OCI-LY7 (cell line): ENCODE data around the gene SORCS1. TPM values are rescaled to one million over a fixed set of nuclear protein-coding genes. Genes with fewer than 3 reads are reported as not detected.

ENCODE experiments used
- BruUV-seq: library from RNA; stranded (reverse); fragments of 400-500 nt; replicated peaks from 2 replicates; lab custom pipeline; 2021; lab: Mats Ljungman, UMichigan
- CTCF ChIA-PET: fragments of 300-600 bp; sonication (Branson Sonifier 250); formaldehyde crosslinking; loops from one replicate; lab custom pipeline; 2022; ENCODE audit warnings: antibody characterized with exemption; ENCODE audit not compliant: unreplicated experiment; lab: Charles Lee
- POLR2A ChIA-PET: fragments of 300-600 bp; sonication (Branson Sonifier 250); formaldehyde crosslinking; loops from one replicate; lab custom pipeline; 2022; ENCODE audit warnings: antibody characterized with exemption; lab: Charles Lee
- DNase-seq: peaks from one replicate; pipeline ENCODE4 v3.0.0-alpha.2; 2015; ENCODE audit warnings: low spot score
- H2AFZ ChIP-seq: fragments of 200-600 bp; sonication (generic), shearing (Covaris generic); 2 replicates; pipeline ENCODE4 v1.6.1; 2014; ENCODE audit warnings: mild to moderate bottlenecking, antibody characterized with exemption, low read length, moderate library complexity
- H3K27ac ChIP-seq: fragments of 200-600 bp; sonication (generic); 2 replicates; pipeline ENCODE4 v1.5.1; 2014; ENCODE audit warnings: mixed run types, low read depth, mild to moderate bottlenecking, moderate library complexity, low read length, inconsistent platforms; ENCODE audit not compliant: poor library complexity, severe bottlenecking
- H3K36me3 ChIP-seq: fragments of 200-600 bp; sonication (generic); 2 replicates; pipeline ENCODE4 v1.6.1; 2014; ENCODE audit warnings: mild to moderate bottlenecking, antibody characterized with exemption, low read length, moderate library complexity, mixed read lengths; ENCODE audit not compliant: insufficient read depth
- H3K4me1 ChIP-seq: fragments of 200-600 bp; sonication (generic); 2 replicates; pipeline ENCODE4 v1.5.1; 2014; ENCODE audit warnings: mild to moderate bottlenecking, low read length; ENCODE audit not compliant: insufficient read depth, poor library complexity, severe bottlenecking
- H3K4me2 ChIP-seq: fragments of 200-600 bp; sonication (generic); 2 replicates; pipeline ENCODE4 v1.6.1; 2014; ENCODE audit warnings: mild to moderate bottlenecking, low read length
- H3K4me3 ChIP-seq: fragments of 200-600 bp; sonication (generic); 2 replicates; pipeline ENCODE4 v1.5.1; 2014; ENCODE audit warnings: mild to moderate bottlenecking, low read depth, low read length; ENCODE audit not compliant: poor library complexity, severe bottlenecking
- H3K79me2 ChIP-seq: fragments of 200-600 bp; sonication (generic); 2 replicates; pipeline ENCODE4 v1.6.1; 2016; ENCODE audit warnings: low read depth, mild to moderate bottlenecking, low read length, moderate library complexity, mixed read lengths; ENCODE audit not compliant: insufficient read depth
- H3K9me2 ChIP-seq: fragments of 200-600 bp; sonication (generic); 2 replicates; pipeline ENCODE4 v1.6.1; 2016; ENCODE audit warnings: mild to moderate bottlenecking, low read length, mixed read lengths; ENCODE audit not compliant: insufficient read depth
- H3K9me3 ChIP-seq: fragments of 200-600 bp; sonication (generic); 2 replicates; pipeline ENCODE4 v1.6.1; 2014; ENCODE audit warnings: mild to moderate bottlenecking, mixed run types, low read length, mixed read lengths
- H4K20me1 ChIP-seq: fragments of 200-600 bp; sonication (generic); 2 replicates; pipeline ENCODE4 v1.6.1; 2014; ENCODE audit warnings: mild to moderate bottlenecking, antibody characterized with exemption, low read length, moderate library complexity, mixed read lengths; ENCODE audit not compliant: insufficient read depth
- CTCF ChIP-seq: fragments of 200-600 bp; sonication (generic); conservative IDR thresholded peaks from 2 replicates; pipeline ENCODE4 v1.5.1; 2014; ENCODE audit warnings: mild to moderate bottlenecking, antibody characterized with exemption, low read length, moderate library complexity, mixed read lengths
- EZH2phosphoT487 ChIP-seq: fragments of 200-600 bp; sonication (generic); IDR thresholded peaks from 2 replicates; pipeline ENCODE4 v1.6.1; 2018; ENCODE audit warnings: low read depth, borderline replicate concordance, mild to moderate bottlenecking, mixed run types, antibody characterized with exemption, low read length, moderate library complexity, mixed read lengths
- intact Hi-C: fragments of 100-400 bp; cut with micrococcal nuclease; formaldehyde crosslinking; loops from one replicate; pipeline ENCODE4 v1.10.0; 2022; ENCODE audit not compliant: unreplicated experiment
- total RNA-seq, 2 experiments: library from RNA; depleted of rRNA in 1 of 2; stranded (reverse); fragments of >200 nt in 1 of 2; shearing (Covaris generic) in 1 of 2; gene quantifications; 2 replicates each; pipeline ENCODE4 v1.2.3, GENCODE V29; 2014 to 2022

Gene SORCS1
- total RNA-seq, 2 experiments from 2014 or later, result not detected

DNA sequence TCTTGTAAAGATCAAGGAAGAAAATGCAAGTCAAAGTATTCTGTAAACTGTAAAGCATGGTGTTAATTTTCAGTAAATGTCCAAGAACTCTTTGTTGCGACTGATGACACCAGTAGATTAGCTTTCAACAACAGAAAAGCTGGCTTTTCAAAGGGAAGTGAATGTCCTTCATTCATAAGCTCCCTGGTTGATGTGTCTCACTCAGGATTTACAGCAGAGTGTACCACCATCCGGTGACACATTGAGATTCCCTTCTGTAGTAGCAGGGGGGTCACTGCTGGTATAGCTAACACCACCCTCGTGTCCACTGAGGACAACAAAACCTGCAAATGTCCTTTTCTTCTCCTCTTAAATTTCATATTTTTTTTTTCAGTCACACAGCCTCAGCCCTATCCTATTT is 253.4 kb downstream of the SORCS1 start:
- Histone ChIP-seq H4K20me1 (no peaks in the 10 kb centered on the region), H3K4me1 (no peaks in the 10 kb centered on the region), H3K79me2 (no peaks in the 10 kb centered on the region), H3K9me3 (no peaks in the 10 kb centered on the region), H3K4me2 (no peak overlapping the region), H3K4me3 (no peak overlapping the region), H3K27ac (no peak overlapping the region), H2AFZ (no peak overlapping the region), H3K9me2 (no peaks in the 10 kb centered on the region), H3K36me3 (no peaks in the 10 kb centered on the region)
- CTCF ChIA-PET, result no interaction called here
- TF ChIP-seq EZH2phosphoT487 (no peak), CTCF (no peak)
- BruUV-seq, result no TSS peak
- POLR2A ChIA-PET, result no interaction called here
- intact Hi-C loops, result no loop called here
- DNase-seq, result no peak

- H2AFZ ChIP-seq, result no peak overlapping the region
- H3K4me3 ChIP-seq, result no peak overlapping the region
- no peaks in the 10 kb centered on the region for H3K79me2 ChIP-seq
- no peaks in the 10 kb centered on the region for H3K9me2 ChIP-seq
- POLR2A ChIA-PET, result no interaction called here
- H3K4me1 ChIP-seq, result no peaks in the 10 kb centered on the region
- TF ChIP-seq EZH2phosphoT487 (no peak), CTCF (no peak)
- no peak for DNase-seq
- BruUV-seq, result no TSS peak
- no peak overlapping the region for H3K4me2 ChIP-seq
- intact Hi-C loops, result no loop called here
- no peaks in the 10 kb centered on the region for H3K36me3 ChIP-seq
- no peaks in the 10 kb centered on the region for H3K9me3 ChIP-seq
- no peaks in the 10 kb centered on the region for H4K20me1 ChIP-seq
- CTCF ChIA-PET, result no interaction called here
- no peak overlapping the region for H3K27ac ChIP-seq
Observed at GRCh38 chr10:106910666-106911065, 253.8 kb downstream of the SORCS1 start.

- BruUV-seq, result no TSS peak
- Histone ChIP-seq H3K79me2 (no peaks in the 10 kb centered on the region), H3K9me2 (no peaks in the 10 kb centered on the region), H3K27ac (no peak overlapping the region), H3K4me3 (no peak overlapping the region), H3K36me3 (no peaks in the 10 kb centered on the region), H2AFZ (no peak overlapping the region), H3K9me3 (no peaks in the 10 kb centered on the region), H3K4me1 (no peaks in the 10 kb centered on the region), H4K20me1 (no peaks in the 10 kb centered on the region), H3K4me2 (no peak overlapping the region)
- POLR2A ChIA-PET, result interaction anchor here (0.6 kb wide), 1 partner anchor 72 kb away, joined by 4 read pairs; no protein-coding TSS in a partner anchor
- DNase-seq, result no peak
- no peak for TF ChIP-seq EZH2phosphoT487
- TF ChIP-seq CTCF, result no peak
- CTCF ChIA-PET, result no interaction called here
- intact Hi-C loops, result no loop called here
Observed at GRCh38 chr10:106908225-106908624, 256.3 kb downstream of the SORCS1 start.
